Kidney epithelial cell (primary cell): ENCODE results near the gene SLC9A3. TPM values are rescaled to one million over a fixed set of nuclear protein-coding genes. Genes with fewer than 3 reads are reported as not detected.

Experiments
- DNase-seq: peaks from one replicate; pipeline ENCODE4 v3.0.0-alpha.2; 2010; ENCODE audit warnings: low read depth
- H3K27me3 ChIP-seq: 2 replicates; pipeline ENCODE4 v1.6.0; 2011; ENCODE audit warnings: low read length; ENCODE audit not compliant: control insufficient read depth, insufficient read depth
- H3K36me3 ChIP-seq: 2 replicates; pipeline ENCODE4 v1.5.1; 2011; ENCODE audit warnings: low read length; ENCODE audit not compliant: control insufficient read depth, insufficient read depth
- H3K4me3 ChIP-seq: 2 replicates; pipeline ENCODE4 v1.5.1; 2011; ENCODE audit warnings: low read depth, mild to moderate bottlenecking, control low read depth, low read length
- CTCF ChIP-seq: IDR thresholded peaks from 2 replicates; pipeline ENCODE4 v1.5.1; 2011; ENCODE audit warnings: mild to moderate bottlenecking, moderate library complexity, low read length, control low read depth, inconsistent platforms; ENCODE audit not compliant: insufficient read depth, poor library complexity, severe bottlenecking
- total RNA-seq: library from RNA; depleted of rRNA; stranded (reverse); fragments of >200 nt; gene quantifications from 2 replicates; pipeline ENCODE4 v1.2.3, GENCODE V29; 2015

SLC9A3 gene
- total RNA-seq, 1 donor from 2014 or later, result 3.6 TPM

DNA sequence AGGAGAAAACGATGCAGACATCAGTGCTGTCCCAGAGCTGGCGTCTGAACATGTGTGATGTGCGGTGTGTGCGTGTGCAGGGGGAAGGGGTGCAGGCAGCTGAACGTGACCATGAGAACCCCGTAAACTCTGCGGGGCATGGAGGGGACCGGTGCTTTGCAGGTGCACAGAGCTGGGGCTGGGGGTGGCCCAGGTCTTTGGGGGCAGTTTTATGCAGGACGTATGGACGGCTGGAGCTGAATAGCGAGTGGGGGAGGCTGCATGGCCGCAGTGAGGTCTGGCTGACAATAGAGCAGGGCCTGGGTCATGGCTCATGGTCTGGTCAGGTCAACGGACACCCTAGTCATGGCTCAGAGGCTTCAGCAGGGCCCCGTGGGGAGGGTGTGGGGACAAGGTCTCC lies 84.6 kb downstream of the SLC9A3 start:
- DNase-seq, result no peak
- H3K36me3 ChIP-seq, result no peaks in the 10 kb centered on the region
- no peak for TF ChIP-seq CTCF
- no peaks in the 10 kb centered on the region for H3K27me3 ChIP-seq
- no peak overlapping the region for H3K4me3 ChIP-seq

DNA sequence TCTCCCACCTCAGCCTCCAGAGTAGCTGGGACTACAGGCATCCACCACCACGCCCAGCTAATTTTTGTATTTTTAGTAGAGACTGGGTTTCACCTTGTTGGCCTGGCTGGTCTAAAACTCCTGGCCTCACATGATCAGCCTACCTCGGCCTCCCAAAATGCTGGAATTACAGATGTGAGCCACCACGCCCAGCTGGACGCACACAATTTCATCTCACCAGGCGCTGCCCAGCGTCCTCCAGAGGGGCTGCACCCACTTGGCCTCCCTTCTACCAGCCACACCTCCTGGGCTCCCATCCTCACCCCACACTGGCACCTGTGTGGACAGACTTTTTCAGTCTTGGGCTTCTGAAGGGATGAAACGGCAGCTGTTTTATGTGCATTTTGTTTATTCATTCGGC lies 85.1 kb downstream of the SLC9A3 start:
- H3K27me3 ChIP-seq, result no peaks in the 10 kb centered on the region
- no peaks in the 10 kb centered on the region for H3K36me3 ChIP-seq
- DNase-seq, result no peak
- H3K4me3 ChIP-seq, result no peak overlapping the region
- no peak for TF ChIP-seq CTCF

- Histone ChIP-seq H3K4me3 (no peak overlapping the region), H3K27me3 (no peaks in the 10 kb centered on the region), H3K36me3 (no peaks in the 10 kb centered on the region)
- TF ChIP-seq CTCF, result no peak
- DNase-seq, result no peak
Observed at GRCh38 chr5:438481-438981, 85.7 kb downstream of the SLC9A3 start.

DNA sequence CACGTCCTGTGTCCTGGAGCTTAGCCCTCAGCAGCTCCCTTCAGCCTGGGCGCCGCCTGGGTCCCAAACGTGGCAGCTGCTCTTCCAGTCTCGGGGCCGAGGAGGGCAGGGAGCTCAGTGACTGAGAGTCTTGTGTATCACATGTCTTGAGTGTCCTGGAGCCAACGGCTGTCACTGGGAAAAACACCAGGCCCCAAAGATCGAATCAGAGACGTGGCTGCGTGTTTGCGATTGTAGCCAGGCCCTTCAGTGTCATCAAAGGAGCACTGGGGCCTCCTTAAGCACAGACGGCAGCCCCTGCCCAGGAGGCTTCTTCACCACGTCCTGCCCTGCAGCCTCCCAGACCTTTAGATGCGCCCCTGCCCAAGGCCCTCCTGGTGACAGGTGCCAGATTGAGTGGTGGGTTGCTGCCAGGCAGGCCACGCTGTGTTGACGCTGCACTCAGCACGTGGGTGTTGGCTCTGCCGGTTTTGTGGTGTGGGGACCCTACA lies 86.9 kb downstream of the SLC9A3 start:
- no peak for TF ChIP-seq CTCF
- Histone ChIP-seq H3K36me3 (no peaks in the 10 kb centered on the region), H3K27me3 (peaks cover 2% of the 10 kb centered on the region), H3K4me3 (no peak overlapping the region)
- DNase-seq, result no peak

GRCh38 chr5:436641-436975 lies 87.6 kb downstream of the SLC9A3 start:
- no peak overlapping the region for H3K4me3 ChIP-seq
- DNase-seq, result no peak
- peaks cover 2% of the 10 kb centered on the region for H3K27me3 ChIP-seq
- TF ChIP-seq CTCF, result no peak
- no peaks in the 10 kb centered on the region for H3K36me3 ChIP-seq

GRCh38 chr5:435961-436640 lies 88.1 kb downstream of the SLC9A3 start:
- DNase-seq, result no peak
- TF ChIP-seq CTCF, result peak; percentile 47

More at GRCh38 chr5:435961-436640, 88.1 kb downstream of the SLC9A3 start:
- peaks cover 2% of the 10 kb centered on the region for H3K27me3 ChIP-seq
- no peaks in the 10 kb centered on the region for H3K36me3 ChIP-seq
- H3K4me3 ChIP-seq, result no peak overlapping the region
